BJ (cell line): ENCODE results near the gene C2orf49. TPM values are rescaled to one million over a fixed set of nuclear protein-coding genes. Genes with fewer than 3 reads are reported as not detected.

Source experiments
- CTCF ChIA-PET: fragments of 350-600 bp; formaldehyde crosslinking; extraction: SDS; loops from one replicate; lab custom pipeline; 2021; ENCODE audit warnings: antibody characterized with exemption, inconsistent platforms; lab: Yijun Ruan, JAX
- POLR2A ChIA-PET: fragments of 300-600 bp; sonication (Branson Sonifier 250); formaldehyde crosslinking; extraction: SDS; loops from one replicate; lab custom pipeline; 2021; ENCODE audit warnings: antibody characterized with exemption; lab: Charles Lee
- DNase-seq: peaks from one replicate; pipeline ENCODE4 v3.0.0-alpha.2; 2011; ENCODE audit warnings: low read depth
- H3K27me3 ChIP-seq: 2 replicates; pipeline ENCODE4 v1.6.0; 2011; ENCODE audit warnings: low read length; ENCODE audit not compliant: control insufficient read depth, insufficient read depth
- H3K36me3 ChIP-seq: 2 replicates; pipeline ENCODE4 v1.5.1; 2011; ENCODE audit warnings: low read length; ENCODE audit not compliant: control insufficient read depth, insufficient read depth
- H3K4me3 ChIP-seq: 2 replicates; pipeline ENCODE4 v1.5.1; 2011; ENCODE audit warnings: low read depth, mild to moderate bottlenecking, control low read depth, low read length
- polyA plus RNA-seq: library from polyadenylated mRNA; depleted of rRNA; stranded (reverse); fragments of >200 nt; gene quantifications from 2 replicates; pipeline ENCODE4 v1.2.3, GENCODE V29; 2011; rRNA removed
- TF ChIP-seq, protein P1 (sequence below): IDR thresholded peaks from 2 replicates; pipeline ENCODE4 v1.5.1; 2011; ENCODE audit warnings: low read depth, mild to moderate bottlenecking, control low read depth, inconsistent platforms, low read length, moderate library complexity; ENCODE audit not compliant: insufficient read depth

Gene C2orf49
- polyA plus RNA-seq, 1 experiment: 12.2 TPM

- H3K4me3 ChIP-seq: peak overlapping the region; percentile 100
- H3K36me3 ChIP-seq: peaks cover 8% of the 10 kb centered on the region
- ChIA-PET POLR2A (interaction anchor here (0.7 kb wide), 1 partner anchor 18 kb away, joined by 21 read pairs; no protein-coding TSS in a partner anchor), CTCF (interaction anchor here (1.0 to 4.0 kb wide), 7 partner anchors 16 to 124 kb away, joined by 3 to 11 read pairs (median 4); no protein-coding TSS in a partner anchor)
- TF ChIP-seq, protein P1, sequence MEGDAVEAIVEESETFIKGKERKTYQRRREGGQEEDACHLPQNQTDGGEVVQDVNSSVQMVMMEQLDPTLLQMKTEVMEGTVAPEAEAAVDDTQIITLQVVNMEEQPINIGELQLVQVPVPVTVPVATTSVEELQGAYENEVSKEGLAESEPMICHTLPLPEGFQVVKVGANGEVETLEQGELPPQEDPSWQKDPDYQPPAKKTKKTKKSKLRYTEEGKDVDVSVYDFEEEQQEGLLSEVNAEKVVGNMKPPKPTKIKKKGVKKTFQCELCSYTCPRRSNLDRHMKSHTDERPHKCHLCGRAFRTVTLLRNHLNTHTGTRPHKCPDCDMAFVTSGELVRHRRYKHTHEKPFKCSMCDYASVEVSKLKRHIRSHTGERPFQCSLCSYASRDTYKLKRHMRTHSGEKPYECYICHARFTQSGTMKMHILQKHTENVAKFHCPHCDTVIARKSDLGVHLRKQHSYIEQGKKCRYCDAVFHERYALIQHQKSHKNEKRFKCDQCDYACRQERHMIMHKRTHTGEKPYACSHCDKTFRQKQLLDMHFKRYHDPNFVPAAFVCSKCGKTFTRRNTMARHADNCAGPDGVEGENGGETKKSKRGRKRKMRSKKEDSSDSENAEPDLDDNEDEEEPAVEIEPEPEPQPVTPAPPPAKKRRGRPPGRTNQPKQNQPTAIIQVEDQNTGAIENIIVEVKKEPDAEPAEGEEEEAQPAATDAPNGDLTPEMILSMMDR: no peak
- no peak for DNase-seq
- H3K27me3 ChIP-seq: no peaks in the 10 kb centered on the region
These were observed 59.8 kb downstream of the C2orf49 start for GRCh38 chr2:105397025-105397722.

DNA sequence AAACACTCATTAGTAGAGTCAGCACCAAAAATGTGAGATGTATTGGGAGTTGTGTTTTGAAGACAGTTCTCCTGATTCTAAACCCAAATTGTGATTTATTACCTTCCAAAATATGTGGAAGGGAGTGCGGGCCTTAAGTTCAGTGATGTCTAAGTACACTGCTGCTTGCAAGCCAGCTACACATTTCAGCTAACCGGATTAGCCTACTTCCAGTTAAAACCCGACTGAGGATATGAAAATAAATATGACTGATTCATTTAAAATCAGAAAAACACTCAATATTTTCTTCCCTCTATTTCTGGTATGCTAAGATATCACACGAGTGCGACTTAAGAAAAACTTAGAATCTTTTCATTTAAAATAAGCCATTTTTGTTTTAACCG, 60.6 kb downstream of the C2orf49 start:
- Histone ChIP-seq H3K27me3 (no peaks in the 10 kb centered on the region), H3K36me3 (peaks cover 8% of the 10 kb centered on the region), H3K4me3 (peak overlapping the region; percentile 100)
- TF ChIP-seq, protein P1: no peak
- no peak for DNase-seq
- CTCF ChIA-PET: interaction anchor here (0.6 to 4.0 kb wide), 7 partner anchors 18 to 123 kb away, joined by 3 to 11 read pairs (median 4); no protein-coding TSS in a partner anchor
- POLR2A ChIA-PET: no interaction called here

DNA sequence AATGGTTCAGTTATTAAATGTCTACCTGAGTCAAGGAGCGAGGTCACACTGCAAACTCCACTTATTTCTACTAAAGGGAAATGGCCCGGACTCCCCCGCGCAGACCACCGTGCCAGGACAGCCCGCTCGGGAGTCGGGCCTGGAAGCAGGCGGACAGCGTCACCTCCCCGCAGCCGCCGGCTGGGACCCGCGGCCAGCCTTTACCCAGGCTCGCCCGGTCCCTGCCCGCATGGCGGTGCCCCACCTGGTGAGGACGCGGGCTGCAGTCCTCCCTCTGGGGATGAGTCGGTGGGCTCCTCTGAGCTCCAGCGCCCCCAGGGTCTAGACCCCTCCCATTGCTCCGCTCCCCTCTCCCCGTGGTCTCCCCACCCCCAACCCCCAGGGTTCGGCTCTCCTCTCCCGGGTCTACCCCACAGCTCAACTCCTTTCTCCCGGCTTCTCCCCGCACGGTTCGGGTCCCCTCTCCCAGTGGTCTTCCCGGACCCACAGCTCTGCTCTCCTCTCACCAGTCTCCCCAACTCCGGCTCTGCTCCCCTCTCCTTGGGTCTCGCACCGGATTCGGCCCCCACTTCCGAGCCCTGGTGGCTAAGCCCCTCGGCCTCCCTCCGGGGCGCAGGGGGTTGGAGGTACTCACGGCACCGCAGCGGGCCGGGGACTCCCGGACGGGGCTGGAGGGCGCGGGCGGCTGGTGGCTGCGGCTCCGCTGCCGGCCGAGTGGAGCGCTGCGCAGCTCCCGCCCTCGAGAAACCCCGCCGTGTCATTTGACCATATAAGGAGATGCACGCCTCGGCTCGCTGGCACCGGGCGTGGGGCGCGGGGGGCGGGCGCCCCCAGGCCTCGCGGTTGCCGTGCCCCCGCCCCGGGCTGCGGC, 61.2 kb downstream of the C2orf49 start, which contains the start of gene FHL2:
Gene FHL2 (minus strand): TSS at position 716 of the 871 bp plus-strand sequence. CDS start 12,535 bp downstream, outside the sequence.
- peaks cover 7% of the 10 kb centered on the region for H3K36me3 ChIP-seq

More for the DNA sequence above, 61.2 kb downstream of the C2orf49 start, which contains the start of gene FHL2:
- DNase-seq: no peak
- TF ChIP-seq, protein P1: peak; percentile 37
- ChIA-PET POLR2A (no interaction called here), CTCF (interaction anchor here (0.6 to 4.0 kb wide), 8 partner anchors 11 to 122 kb away, joined by 3 to 11 read pairs (median 4); no protein-coding TSS in a partner anchor)
- Histone ChIP-seq H3K27me3 (no peaks in the 10 kb centered on the region), H3K4me3 (peak within 1 kb of the TSS; percentile 100)

Other genes starting within 250 kb of the C2orf49 start
- gene GPR45, start 95.8 kb upstream of the C2orf49 start, polyA plus RNA-seq: not detected in 2 replicates
- 8.3 and 8.7 TPM in 2 replicates for gene TGFBRAP1, start 7.8 kb upstream of the C2orf49 start, polyA plus RNA-seq
- gene FHL2, start 61.5 kb downstream of the C2orf49 start, polyA plus RNA-seq: 472 and 546 TPM in 2 replicates